ENCODE results near the gene NPRL2. TPM values are rescaled to one million over a fixed set of nuclear protein-coding genes. Genes with fewer than 3 reads are reported as not detected.

Gene NPRL2
- total RNA-seq, 1 experiment from 2014 or later = 29.8 TPM

DNA sequence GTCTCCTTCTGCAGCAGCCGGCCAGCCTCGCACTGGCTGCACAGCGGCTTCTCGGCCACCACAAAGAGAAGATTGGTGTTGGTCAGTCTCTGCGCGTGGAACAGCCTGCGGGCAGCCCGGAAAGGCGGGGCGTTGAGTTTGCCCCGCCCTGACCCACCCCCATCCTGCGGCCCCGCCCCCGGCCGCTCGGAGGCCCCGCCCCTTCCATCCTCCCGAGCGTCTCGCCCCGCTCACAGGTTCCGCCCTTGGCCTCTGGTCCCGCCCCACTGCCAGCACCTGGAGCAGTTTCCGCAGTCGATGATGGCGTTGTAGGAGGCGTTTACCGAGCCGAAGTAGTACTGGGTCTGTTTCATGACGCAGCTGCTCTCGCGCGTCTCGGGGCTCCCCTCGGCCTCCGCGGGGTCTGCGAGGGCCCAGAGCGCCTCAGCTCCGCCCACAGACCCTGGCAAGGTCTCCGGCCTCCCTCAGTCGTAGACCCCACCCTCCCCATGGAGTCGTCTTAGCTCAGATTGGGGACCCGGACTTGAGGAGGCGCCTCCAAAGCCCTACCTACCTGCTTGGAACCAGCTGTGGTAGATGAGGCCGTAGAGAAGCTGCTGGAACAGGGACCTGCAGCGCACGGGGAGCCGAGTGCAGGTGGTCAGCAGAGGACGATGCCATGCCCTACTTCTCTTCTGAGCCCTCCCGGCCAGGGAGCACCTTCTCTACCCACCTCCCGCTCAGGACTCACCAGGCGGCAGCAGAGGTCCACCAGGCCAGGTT lies 14.7 kb upstream of the NPRL2 start:
- H3K4me1 ChIP-seq = 0 out of 2 replicates have a peak, but pooled peaks cover 5% of the 10 kb centered on the region
- H3K27me3 ChIP-seq (replicated peaks; ENCODE audit: control insufficient read depth, insufficient read depth, low read length) = no peaks in the 10 kb centered on the region
- H3K4me3 ChIP-seq (ENCODE audit: low read depth, low read length) = peak overlapping the region; percentile 66
- Mint-ChIP-seq H3K4me1 (ENCODE audit: low read depth, unreplicated experiment) (no peaks in the 10 kb centered on the region), H3K27me3 (ENCODE audit: insufficient read depth, unreplicated experiment) (peaks cover 6% of the 10 kb centered on the region), H3K27ac (ENCODE audit: unreplicated experiment) (no peak overlapping the region), H3K36me3 (ENCODE audit: insufficient read depth, unreplicated experiment) (no peaks in the 10 kb centered on the region), H3K4me3 (ENCODE audit: unreplicated experiment) (peak overlapping the region; percentile 72), H3K9me3 (ENCODE audit: unreplicated experiment) (no peaks in the 10 kb centered on the region)
- ChIA-PET CTCF (interaction anchor here (0.5 to 1.4 kb wide), 5 partner anchors 12 to 633 kb away, joined by 3 to 7 read pairs (median 4); partner anchors contain the start of genes CYB561D2 and NPRL2), POLR2A (interaction anchor here (0.5 to 1.6 kb wide), 4 partner anchors 15 to 1620 kb away, joined by 3 to 9 read pairs (median 5); partner anchors contain the start of genes CYB561D2 and NPRL2)
- BruUV-seq (replicated peaks) = no TSS peak
- TF ChIP-seq, protein P1, sequence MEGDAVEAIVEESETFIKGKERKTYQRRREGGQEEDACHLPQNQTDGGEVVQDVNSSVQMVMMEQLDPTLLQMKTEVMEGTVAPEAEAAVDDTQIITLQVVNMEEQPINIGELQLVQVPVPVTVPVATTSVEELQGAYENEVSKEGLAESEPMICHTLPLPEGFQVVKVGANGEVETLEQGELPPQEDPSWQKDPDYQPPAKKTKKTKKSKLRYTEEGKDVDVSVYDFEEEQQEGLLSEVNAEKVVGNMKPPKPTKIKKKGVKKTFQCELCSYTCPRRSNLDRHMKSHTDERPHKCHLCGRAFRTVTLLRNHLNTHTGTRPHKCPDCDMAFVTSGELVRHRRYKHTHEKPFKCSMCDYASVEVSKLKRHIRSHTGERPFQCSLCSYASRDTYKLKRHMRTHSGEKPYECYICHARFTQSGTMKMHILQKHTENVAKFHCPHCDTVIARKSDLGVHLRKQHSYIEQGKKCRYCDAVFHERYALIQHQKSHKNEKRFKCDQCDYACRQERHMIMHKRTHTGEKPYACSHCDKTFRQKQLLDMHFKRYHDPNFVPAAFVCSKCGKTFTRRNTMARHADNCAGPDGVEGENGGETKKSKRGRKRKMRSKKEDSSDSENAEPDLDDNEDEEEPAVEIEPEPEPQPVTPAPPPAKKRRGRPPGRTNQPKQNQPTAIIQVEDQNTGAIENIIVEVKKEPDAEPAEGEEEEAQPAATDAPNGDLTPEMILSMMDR (IDR thresholded peaks at IDR 0.05; ENCODE audit: insufficient read depth in 1 of 2, low read depth in 1 of 2, low read length in 1 of 2, severe bottlenecking in 1 of 2, unreplicated experiment in 1 of 2) = peak in 1 of 2 experiments; percentile 17
- intact Hi-C loops (cut with micrococcal nuclease; ENCODE audit: unreplicated experiment) = loop anchor here (2.0 kb wide), 1 partner anchor 18 kb away; no protein-coding TSS in a partner anchor
- no peaks in the 10 kb centered on the region for H3K36me3 ChIP-seq (ENCODE audit: control insufficient read depth, insufficient read depth, low read length)
- H3K9me3 ChIP-seq = no peaks in the 10 kb centered on the region
- DNase-seq = peak; percentile 89 to 93

DNA sequence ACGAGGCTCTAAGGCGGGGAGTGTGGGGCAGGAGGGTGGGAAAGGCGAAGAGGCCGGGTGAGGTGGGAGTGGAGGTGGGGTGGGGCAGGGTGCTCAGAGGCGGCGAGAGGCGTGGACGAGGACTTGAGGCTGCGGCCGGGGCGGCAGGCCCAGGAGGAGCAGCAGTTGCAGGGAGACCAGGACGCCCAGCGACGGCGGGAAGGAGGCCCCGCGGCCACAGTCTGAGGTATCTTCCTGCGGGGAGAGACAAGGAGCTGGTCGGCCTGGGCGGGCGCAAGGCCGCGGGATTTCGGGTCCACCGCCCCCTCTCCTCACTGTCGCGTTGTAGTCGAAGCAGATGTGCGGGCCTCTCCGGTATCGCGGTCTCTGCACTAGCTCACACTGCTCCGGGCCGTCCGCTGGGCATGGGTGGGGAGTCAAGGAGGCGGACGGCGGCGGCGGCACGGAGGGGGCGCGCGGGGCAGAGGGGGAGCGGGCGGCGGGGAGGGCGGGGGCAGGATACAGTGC lies 14.1 kb upstream of the NPRL2 start:
- Histone ChIP-seq H3K4me1 (0 out of 2 replicates have a peak, but pooled peaks cover 5% of the 10 kb centered on the region), H3K27me3 (replicated peaks; ENCODE audit: control insufficient read depth, insufficient read depth, low read length) (no peaks in the 10 kb centered on the region), H3K4me3 (ENCODE audit: low read depth, low read length) (peak overlapping the region; percentile 66), H3K36me3 (ENCODE audit: control insufficient read depth, insufficient read depth, low read length) (no peaks in the 10 kb centered on the region), H3K9me3 (no peaks in the 10 kb centered on the region)
- Mint-ChIP-seq H3K4me3 (ENCODE audit: unreplicated experiment) (peak overlapping the region; percentile 72), H3K4me1 (ENCODE audit: low read depth, unreplicated experiment) (no peaks in the 10 kb centered on the region), H3K9me3 (ENCODE audit: unreplicated experiment) (no peaks in the 10 kb centered on the region), H3K27ac (ENCODE audit: unreplicated experiment) (no peak overlapping the region), H3K36me3 (ENCODE audit: insufficient read depth, unreplicated experiment) (no peaks in the 10 kb centered on the region), H3K27me3 (ENCODE audit: insufficient read depth, unreplicated experiment) (peaks cover 6% of the 10 kb centered on the region)
- no peak for DNase-seq
- no TSS peak for BruUV-seq (replicated peaks)
- TF ChIP-seq, protein P1 (IDR thresholded peaks at IDR 0.05; ENCODE audit: insufficient read depth in 1 of 2, low read depth in 1 of 2, low read length in 1 of 2, severe bottlenecking in 1 of 2, unreplicated experiment in 1 of 2) = no peak
- POLR2A ChIA-PET = interaction anchor here (1.1 to 1.6 kb wide), 2 partner anchors 14 to 18 kb away, joined by 6 to 9 read pairs; partner anchors contain the start of genes CYB561D2 and NPRL2
- intact Hi-C loops (cut with micrococcal nuclease; ENCODE audit: unreplicated experiment) = loop anchor here (2.0 kb wide), 1 partner anchor 18 kb away; no protein-coding TSS in a partner anchor
- CTCF ChIA-PET = interaction anchor here (0.5 to 1.4 kb wide), 3 partner anchors 12 to 633 kb away, joined by 3 to 4 read pairs (median 4); partner anchors contain the start of genes CYB561D2 and NPRL2

DNA sequence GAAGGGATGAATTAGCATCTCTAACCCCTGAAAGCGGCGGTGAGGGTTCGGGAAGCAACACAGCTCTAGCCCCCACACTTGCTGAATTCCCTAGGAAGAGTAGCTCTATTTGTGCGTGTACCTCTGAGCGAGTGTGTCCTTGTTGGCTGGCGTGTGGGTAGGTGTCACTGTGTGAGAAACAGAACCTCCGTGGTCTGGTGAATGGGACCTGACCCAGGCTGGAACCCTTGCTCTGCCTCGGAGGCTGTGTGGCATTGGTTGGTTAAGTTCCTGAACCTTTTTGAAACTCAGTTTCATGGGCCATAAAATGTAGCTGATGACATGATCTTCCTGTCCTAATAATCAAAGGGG lies 9.2 kb upstream of the NPRL2 start:
- peak overlapping the region; percentile 92 for H3K4me3 Mint-ChIP-seq (ENCODE audit: unreplicated experiment)
- H3K9me3 Mint-ChIP-seq (ENCODE audit: unreplicated experiment) = no peaks in the 10 kb centered on the region
- peak overlapping the region; percentile 86 for H3K27ac Mint-ChIP-seq (ENCODE audit: unreplicated experiment)
- no peaks in the 10 kb centered on the region for H3K27me3 ChIP-seq (replicated peaks; ENCODE audit: control insufficient read depth, insufficient read depth, low read length)
- H3K9me3 ChIP-seq = no peaks in the 10 kb centered on the region
- no peak overlapping the region for H3K4me3 ChIP-seq (ENCODE audit: low read depth, low read length)
- peaks cover 22% of the 10 kb centered on the region for H3K36me3 Mint-ChIP-seq (ENCODE audit: insufficient read depth, unreplicated experiment)
- H3K4me1 ChIP-seq = peaks cover 25% of the 10 kb centered on the region
- no TSS peak for BruUV-seq (replicated peaks)
- TF ChIP-seq, protein P1 (IDR thresholded peaks at IDR 0.05; ENCODE audit: insufficient read depth in 1 of 2, low read depth in 1 of 2, low read length in 1 of 2, severe bottlenecking in 1 of 2, unreplicated experiment in 1 of 2) = no peak
- DNase-seq = no peak
- intact Hi-C loops (cut with micrococcal nuclease; ENCODE audit: unreplicated experiment) = loop anchor here (1.0 kb wide), 1 partner anchor 8 kb away; no protein-coding TSS in a partner anchor
- no peaks in the 10 kb centered on the region for H3K27me3 Mint-ChIP-seq (ENCODE audit: insufficient read depth, unreplicated experiment)
- peaks cover 1% of the 10 kb centered on the region; the same call in 1 of the 2 replicates for H3K36me3 ChIP-seq (ENCODE audit: control insufficient read depth, insufficient read depth, low read length)
- POLR2A ChIA-PET = interaction anchor here (0.6 kb wide), 1 partner anchor 21 kb away, joined by 5 read pairs; no protein-coding TSS in a partner anchor
- peaks cover 4% of the 10 kb centered on the region for H3K4me1 Mint-ChIP-seq (ENCODE audit: low read depth, unreplicated experiment)
- CTCF ChIA-PET = no interaction called here
